Endothelial cell (in vitro differentiated cells): ENCODE data around the gene NFE2L1. TPM values are rescaled to one million over a fixed set of nuclear protein-coding genes. Genes with fewer than 3 reads are reported as not detected.

Source experiments
- DNase-seq: peaks from one replicate; pipeline ENCODE4 v3.0.0; 2021; ENCODE audit warnings: low spot score
- H3K27ac Mint-ChIP-seq: one replicate; pipeline ENCODE4 v1.8.0; 2021; ENCODE audit warnings: mixed read lengths, inconsistent platforms; ENCODE audit not compliant: unreplicated experiment
- H3K27me3 Mint-ChIP-seq: one replicate; pipeline ENCODE4 v1.8.0; 2021; ENCODE audit warnings: mild to moderate bottlenecking, moderate library complexity, mixed read lengths, inconsistent platforms; ENCODE audit not compliant: unreplicated experiment
- H3K36me3 Mint-ChIP-seq: one replicate; pipeline ENCODE4 v1.8.0; 2021; ENCODE audit warnings: mild to moderate bottlenecking, low read depth, mixed read lengths, inconsistent platforms; ENCODE audit not compliant: unreplicated experiment
- H3K4me1 Mint-ChIP-seq: one replicate; pipeline ENCODE4 v1.8.0; 2021; ENCODE audit warnings: mild to moderate bottlenecking, mixed read lengths, inconsistent platforms; ENCODE audit not compliant: unreplicated experiment
- H3K4me3 Mint-ChIP-seq: one replicate; pipeline ENCODE4 v1.8.0; 2021; ENCODE audit warnings: mild to moderate bottlenecking, mixed read lengths, inconsistent platforms; ENCODE audit not compliant: unreplicated experiment
- H3K9me3 Mint-ChIP-seq: one replicate; pipeline ENCODE4 v1.8.0; 2021; ENCODE audit warnings: mixed read lengths, inconsistent platforms; ENCODE audit not compliant: unreplicated experiment
- CTCF ChIP-seq: fragments of 200-600 bp; sonication (generic); IDR thresholded peaks from one replicate; pipeline ENCODE4 v1.5.0; 2021; ENCODE audit warnings: antibody characterized with exemption; ENCODE audit not compliant: unreplicated experiment
- total RNA-seq: library from RNA; stranded (reverse); fragmentation: NEBNext Ultra II Directional; extraction: Animal tissue kit (Norgen Biotek cat#: 25700); gene quantifications from one replicate; pipeline ENCODE4 v1.2.1, GENCODE V29; 2021; ENCODE audit not compliant: unreplicated experiment

Gene NFE2L1
- total RNA-seq, 1 donor from 2014 or later = 243 TPM

GRCh38 chr17:48053758-48054237 lies 5.6 kb downstream of the NFE2L1 start:
- no peak for DNase-seq
- Mint-ChIP-seq H3K4me1 (peaks cover 88% of the 10 kb centered on the region), H3K27me3 (peaks cover 12% of the 10 kb centered on the region), H3K4me3 (peak overlapping the region; percentile 77), H3K9me3 (no peaks in the 10 kb centered on the region), H3K36me3 (peaks cover 69% of the 10 kb centered on the region), H3K27ac (peak overlapping the region; percentile 64)
- TF ChIP-seq CTCF = no peak

- Mint-ChIP-seq H3K9me3 (no peaks in the 10 kb centered on the region), H3K4me3 (peak overlapping the region; percentile 77), H3K36me3 (peaks cover 76% of the 10 kb centered on the region), H3K27ac (peak overlapping the region; percentile 65), H3K27me3 (peaks cover 6% of the 10 kb centered on the region), H3K4me1 (peaks cover 89% of the 10 kb centered on the region)
- TF ChIP-seq CTCF = no peak
- DNase-seq = peak; percentile 70
Measured at GRCh38 chr17:48054238-48055185, 6.4 kb downstream of the NFE2L1 start.

GRCh38 chr17:48055531-48056245 lies 7.5 kb downstream of the NFE2L1 start:
- Mint-ChIP-seq H3K36me3 (peaks cover 77% of the 10 kb centered on the region), H3K27ac (peak overlapping the region; percentile 71), H3K9me3 (no peaks in the 10 kb centered on the region), H3K4me1 (peaks cover 86% of the 10 kb centered on the region), H3K27me3 (peaks cover 4% of the 10 kb centered on the region), H3K4me3 (peak overlapping the region; percentile 77)
- no peak for TF ChIP-seq CTCF
- no peak for DNase-seq

- H3K4me3 Mint-ChIP-seq = peak overlapping the region; percentile 77
- no peaks in the 10 kb centered on the region for H3K9me3 Mint-ChIP-seq
- DNase-seq = no peak
- peaks cover 4% of the 10 kb centered on the region for H3K27me3 Mint-ChIP-seq
- H3K36me3 Mint-ChIP-seq = peaks cover 78% of the 10 kb centered on the region
- H3K4me1 Mint-ChIP-seq = peaks cover 82% of the 10 kb centered on the region
- peak overlapping the region; percentile 71 for H3K27ac Mint-ChIP-seq
- TF ChIP-seq CTCF = no peak
Measured at GRCh38 chr17:48056246-48056745, 8.1 kb downstream of the NFE2L1 start.
